DND-41 (cell line): ENCODE results near the gene DES.

ENCODE experiments used
- ATAC-seq: fragments of 200-7000 bp; cut with Tn5 transposase; 3 replicates; pipeline ENCODE4 v1.9.1; 2021; ENCODE audit warnings: low read depth; ENCODE audit not compliant: insufficient read depth
- DNase-seq: peaks from one replicate; pipeline ENCODE4 v3.0.0-alpha.2; 2020
- H2AFZ ChIP-seq: 2 replicates; pipeline ENCODE4 v1.6.0; 2012; ENCODE audit warnings: low read depth, low read length
- H3K27ac ChIP-seq: 2 replicates; pipeline ENCODE4 v1.5.1; 2012; ENCODE audit warnings: low read length, inconsistent platforms
- H3K27me3 ChIP-seq: fragments of 200-600 bp; sonication (generic); 2 replicates; pipeline ENCODE4 v1.6.0; 2012; ENCODE audit warnings: low read length, mild to moderate bottlenecking, inconsistent platforms; ENCODE audit not compliant: insufficient read depth, poor library complexity
- H3K36me3 ChIP-seq: 2 replicates; pipeline ENCODE4 v1.5.1; 2012; ENCODE audit warnings: low read length, inconsistent platforms; ENCODE audit not compliant: insufficient read depth
- H3K4me1 ChIP-seq: 2 replicates; pipeline ENCODE4 v1.5.1; 2012; ENCODE audit warnings: mild to moderate bottlenecking, low read length; ENCODE audit not compliant: insufficient read depth
- H3K4me2 ChIP-seq: 2 replicates; pipeline ENCODE4 v1.6.0; 2012; ENCODE audit warnings: mild to moderate bottlenecking, moderate library complexity, low read length, inconsistent platforms; ENCODE audit not compliant: insufficient read depth
- H3K4me3 ChIP-seq, 2 experiments: fragments of 200-600 bp in 1 of 2; shearing (Covaris generic) in 1 of 2; 2 replicates each; pipeline ENCODE4 v1.5.1; 2012 to 2016; ENCODE audit warnings: inconsistent platforms in 2 of 2, low read length in 2 of 2, mild to moderate bottlenecking in 2 of 2, low read depth in 1 of 2, moderate library complexity in 1 of 2
- H3K79me2 ChIP-seq: 2 replicates; pipeline ENCODE4 v1.6.0; 2012; ENCODE audit warnings: low read length, inconsistent platforms; ENCODE audit not compliant: insufficient read depth
- H3K9ac ChIP-seq: 2 replicates; pipeline ENCODE4 v1.6.0; 2012; ENCODE audit warnings: low read depth, mild to moderate bottlenecking, inconsistent platforms, low read length, moderate library complexity
- H3K9me3 ChIP-seq: 2 replicates; pipeline ENCODE4 v1.5.1; 2012; ENCODE audit warnings: low read length, moderate library complexity, mild to moderate bottlenecking, inconsistent platforms; ENCODE audit not compliant: insufficient read depth, severe bottlenecking
- H4K20me1 ChIP-seq: 2 replicates; pipeline ENCODE4 v1.6.0; 2012; ENCODE audit warnings: low read length; ENCODE audit not compliant: insufficient read depth
- EZH2 ChIP-seq: IDR thresholded peaks from 3 replicates; pipeline ENCODE4 v1.6.1; 2012; ENCODE audit warnings: borderline replicate concordance, low read depth, mild to moderate bottlenecking, moderate library complexity, low read length, inconsistent platforms; ENCODE audit not compliant: severe bottlenecking
- TF ChIP-seq, protein P1 (sequence below): IDR thresholded peaks from 2 replicates; pipeline ENCODE4 v1.5.1; 2012; ENCODE audit warnings: borderline replicate concordance, low read length, moderate library complexity, mild to moderate bottlenecking; ENCODE audit not compliant: poor library complexity, severe bottlenecking; ENCODE audit errors: extremely low read depth

Gene DES

DNA sequence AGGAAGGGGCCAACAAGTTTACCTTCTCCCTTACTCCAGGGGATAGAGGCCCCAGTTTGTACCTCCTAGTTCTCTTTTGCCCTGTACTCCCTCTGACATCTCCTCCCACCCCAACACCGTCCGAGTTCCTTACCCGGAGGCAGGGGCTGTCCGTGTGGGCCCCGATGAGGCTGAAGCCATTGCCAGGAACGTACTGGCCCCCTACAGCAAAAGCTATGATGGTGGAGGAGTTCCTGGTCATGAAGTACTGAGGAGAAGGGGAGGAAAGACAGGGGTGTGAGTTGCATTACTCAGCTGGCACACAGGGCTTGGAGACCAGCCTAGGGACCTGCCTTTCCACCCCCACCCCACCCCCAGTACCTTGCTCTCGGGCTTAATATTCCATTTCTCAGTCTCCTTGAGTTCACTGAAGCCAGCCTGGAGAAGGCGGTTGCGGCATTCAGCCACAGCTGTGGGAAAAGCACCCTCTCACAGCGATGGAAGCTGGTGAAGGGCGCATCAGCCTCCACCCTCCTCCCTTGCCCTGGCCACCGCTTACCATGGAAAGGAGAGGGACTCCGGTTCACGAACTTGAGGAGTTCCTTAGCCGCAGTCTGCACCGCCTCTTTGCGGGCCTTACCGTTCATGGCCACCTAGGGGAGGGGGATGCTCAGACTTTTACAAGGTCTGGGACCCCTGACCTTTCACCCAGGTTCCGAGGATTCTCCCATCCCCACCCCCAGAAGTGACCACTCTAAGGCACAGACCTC is 31.5 kb upstream of the DES start:
- H3K79me2 ChIP-seq: peaks cover 16% of the 10 kb centered on the region
- ATAC-seq (no peak), DNase-seq (no peak)
- TF ChIP-seq EZH2: no peak
- TF ChIP-seq, protein P1, sequence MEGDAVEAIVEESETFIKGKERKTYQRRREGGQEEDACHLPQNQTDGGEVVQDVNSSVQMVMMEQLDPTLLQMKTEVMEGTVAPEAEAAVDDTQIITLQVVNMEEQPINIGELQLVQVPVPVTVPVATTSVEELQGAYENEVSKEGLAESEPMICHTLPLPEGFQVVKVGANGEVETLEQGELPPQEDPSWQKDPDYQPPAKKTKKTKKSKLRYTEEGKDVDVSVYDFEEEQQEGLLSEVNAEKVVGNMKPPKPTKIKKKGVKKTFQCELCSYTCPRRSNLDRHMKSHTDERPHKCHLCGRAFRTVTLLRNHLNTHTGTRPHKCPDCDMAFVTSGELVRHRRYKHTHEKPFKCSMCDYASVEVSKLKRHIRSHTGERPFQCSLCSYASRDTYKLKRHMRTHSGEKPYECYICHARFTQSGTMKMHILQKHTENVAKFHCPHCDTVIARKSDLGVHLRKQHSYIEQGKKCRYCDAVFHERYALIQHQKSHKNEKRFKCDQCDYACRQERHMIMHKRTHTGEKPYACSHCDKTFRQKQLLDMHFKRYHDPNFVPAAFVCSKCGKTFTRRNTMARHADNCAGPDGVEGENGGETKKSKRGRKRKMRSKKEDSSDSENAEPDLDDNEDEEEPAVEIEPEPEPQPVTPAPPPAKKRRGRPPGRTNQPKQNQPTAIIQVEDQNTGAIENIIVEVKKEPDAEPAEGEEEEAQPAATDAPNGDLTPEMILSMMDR: no peak
- peaks cover 22% of the 10 kb centered on the region for H3K4me1 ChIP-seq
- H3K9me3 ChIP-seq: no peaks in the 10 kb centered on the region
- H2AFZ ChIP-seq: peak overlapping the region; percentile 77
- no peaks in the 10 kb centered on the region for H3K27me3 ChIP-seq
- H3K27ac ChIP-seq: peak overlapping the region; percentile 87
- peak overlapping the region; percentile 98 for H3K4me2 ChIP-seq
- peak overlapping the region; percentile 70 to 82; a peak in 3 of 4 replicates for H3K4me3 ChIP-seq
- peaks cover 48% of the 10 kb centered on the region for H3K36me3 ChIP-seq
- peak overlapping the region; percentile 75 for H3K9ac ChIP-seq
- H4K20me1 ChIP-seq: peaks cover 25% of the 10 kb centered on the region; the same call in 1 of the 2 replicates

DNA sequence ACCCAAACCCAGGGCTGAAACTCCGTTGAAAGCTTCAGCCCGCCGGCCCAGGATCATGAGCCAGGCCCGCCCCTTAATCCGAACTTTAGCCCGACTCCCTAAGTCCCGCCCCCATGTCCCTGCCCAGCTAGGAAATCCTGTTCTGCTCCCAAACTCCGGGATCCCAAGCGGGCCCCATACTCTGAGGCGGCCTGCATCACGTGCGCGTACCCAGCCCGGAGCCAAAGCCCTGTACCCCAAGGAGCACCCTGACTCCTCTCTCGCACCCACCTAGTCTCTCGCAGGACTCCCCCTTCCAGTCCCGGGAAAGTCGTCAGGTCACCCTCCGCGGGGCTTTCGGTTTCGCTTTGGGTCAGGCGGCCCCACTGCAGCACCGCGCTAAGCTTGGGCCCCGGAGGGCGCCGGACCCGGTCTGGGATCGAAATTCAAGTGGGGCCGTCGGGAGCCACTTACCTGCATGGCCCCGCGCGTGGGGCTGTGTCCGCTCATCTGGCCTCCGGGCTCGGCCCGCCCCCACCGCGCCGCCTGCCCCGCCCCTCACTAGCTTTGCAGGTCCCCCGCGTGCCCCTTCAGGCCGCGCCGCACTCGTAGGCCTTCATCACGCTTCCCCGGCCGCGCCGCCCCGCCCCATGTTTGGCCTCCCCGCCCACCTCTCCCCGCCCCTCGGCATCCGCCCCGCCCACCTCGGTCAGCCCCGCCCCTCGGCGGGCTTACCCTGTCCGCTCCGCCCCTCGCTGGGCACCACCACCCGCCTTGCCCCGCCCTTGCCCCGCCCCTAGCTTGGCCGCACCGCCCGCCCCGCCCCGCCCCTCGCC is 30.7 kb upstream of the DES start, which contains the start of gene DNPEP:
Gene DNPEP (minus strand): TSS at position 607 of the 815 bp plus-strand sequence. CDS start 118 bp downstream, at position 489.
- ATAC-seq: peak; percentile 72
- Histone ChIP-seq H3K79me2 (peaks cover 16% of the 10 kb centered on the region), H3K9ac (peak within 1 kb of the TSS; percentile 75), H3K27ac (peak within 1 kb of the TSS; percentile 87), H3K27me3 (no peaks in the 10 kb centered on the region), H3K4me1 (peaks cover 22% of the 10 kb centered on the region), H3K36me3 (peaks cover 40% of the 10 kb centered on the region), H3K4me3 (peak within 1 kb of the TSS; percentile 70 to 82; a peak in 3 of 4 replicates), H4K20me1 (peaks cover 21% of the 10 kb centered on the region; the same call in 1 of the 2 replicates), H2AFZ (peak within 1 kb of the TSS; percentile 96), H3K4me2 (peak within 1 kb of the TSS; percentile 98), H3K9me3 (no peaks in the 10 kb centered on the region)
- peak; percentile 85 for DNase-seq
- TF ChIP-seq EZH2: no peak
- TF ChIP-seq, protein P1: no peak

DNA sequence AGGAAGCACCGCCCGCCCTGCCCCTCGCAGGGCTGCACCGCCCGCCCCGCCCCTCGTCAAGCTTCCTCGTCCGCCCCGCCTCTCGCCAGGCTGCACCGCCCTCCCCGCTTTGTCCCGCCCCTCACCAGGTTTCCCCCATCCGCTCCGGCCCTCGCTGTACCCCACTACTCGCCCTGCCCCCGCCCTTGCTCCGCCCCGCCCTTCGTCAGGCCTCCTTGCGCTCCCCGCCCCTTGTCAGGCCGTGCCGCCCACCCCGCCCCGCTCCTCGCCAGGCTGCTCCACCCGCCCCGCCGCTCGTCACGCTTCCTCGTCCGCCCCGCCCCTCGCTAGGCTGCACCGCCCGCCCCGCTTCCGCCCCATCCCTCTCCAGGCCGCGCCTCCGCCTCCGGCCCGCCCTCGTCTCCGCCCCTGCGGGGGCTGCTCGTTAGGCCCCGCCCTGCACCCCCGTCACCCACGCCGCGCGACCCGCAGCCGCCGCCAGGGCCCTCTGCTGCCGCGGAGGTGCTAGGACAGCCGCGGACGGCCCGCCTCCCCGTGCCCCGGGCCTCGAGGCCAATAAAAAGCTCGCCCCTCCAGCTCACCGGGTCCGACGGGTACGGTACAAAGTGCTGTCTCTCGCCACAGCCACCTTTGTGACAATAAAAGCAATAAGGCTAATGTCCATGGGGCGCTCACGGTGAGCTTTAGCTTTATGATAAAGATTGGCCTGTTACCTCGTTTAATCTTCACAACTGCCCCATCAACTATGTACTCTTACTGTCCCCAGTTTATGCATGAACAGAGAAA is 29.9 kb upstream of the DES start:
- no peaks in the 10 kb centered on the region for H3K9me3 ChIP-seq
- peaks cover 21% of the 10 kb centered on the region; the same call in 1 of the 2 replicates for H4K20me1 ChIP-seq
- H3K27ac ChIP-seq: peak overlapping the region; percentile 64
- peaks cover 33% of the 10 kb centered on the region for H3K36me3 ChIP-seq
- peak overlapping the region; percentile 96 for H2AFZ ChIP-seq
- DNase-seq (peak; percentile 99), ATAC-seq (peak; percentile 77)
- TF ChIP-seq EZH2: no peak
- TF ChIP-seq, protein P1: peak; percentile 75
- H3K9ac ChIP-seq: peak overlapping the region; percentile 59
- H3K4me2 ChIP-seq: peak overlapping the region; percentile 84
- peak overlapping the region; percentile 22 to 60; a peak in 3 of 4 replicates for H3K4me3 ChIP-seq
- H3K4me1 ChIP-seq: peaks cover 22% of the 10 kb centered on the region
- no peaks in the 10 kb centered on the region for H3K27me3 ChIP-seq
- peaks cover 16% of the 10 kb centered on the region for H3K79me2 ChIP-seq
